ENCODE measurements around the gene ISCA2. TPM values are rescaled to one million over a fixed set of nuclear protein-coding genes. Genes with fewer than 3 reads are reported as not detected.

Gene ISCA2
- total RNA-seq, 1 experiment from 2014 or later: 26.9 TPM

DNA sequence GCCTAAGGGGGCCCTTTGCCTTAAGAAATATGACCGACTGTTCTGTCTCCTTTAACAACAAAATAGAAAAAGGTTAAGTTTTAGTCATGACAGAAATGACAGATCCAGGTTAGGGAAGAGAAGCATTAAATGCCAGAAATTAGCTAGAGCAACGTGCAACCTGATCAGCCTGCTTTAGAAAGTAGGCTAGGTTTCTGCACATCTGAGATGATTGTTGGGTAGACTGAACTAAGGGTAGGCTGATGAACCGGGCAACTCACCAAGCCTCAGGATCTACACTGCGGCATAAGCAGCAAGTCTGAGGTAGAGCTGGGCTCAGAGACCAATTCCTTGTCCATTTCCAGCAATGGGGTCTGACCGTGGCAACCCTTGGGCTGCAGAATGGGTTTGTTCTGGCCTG is 29.9 kb upstream of the ISCA2 start:
- Mint-ChIP-seq H3K4me1 (ENCODE audit: low read depth, unreplicated experiment) (no peaks in the 10 kb centered on the region), H3K27ac (ENCODE audit: unreplicated experiment) (no peak overlapping the region), H3K36me3 (ENCODE audit: insufficient read depth, unreplicated experiment) (no peaks in the 10 kb centered on the region), H3K9me3 (ENCODE audit: low read depth, unreplicated experiment) (no peaks in the 10 kb centered on the region), H3K4me3 (ENCODE audit: low read depth, unreplicated experiment) (no peak overlapping the region), H3K27me3 (ENCODE audit: unreplicated experiment) (peaks cover 24% of the 10 kb centered on the region)
- TF ChIP-seq, protein P1, sequence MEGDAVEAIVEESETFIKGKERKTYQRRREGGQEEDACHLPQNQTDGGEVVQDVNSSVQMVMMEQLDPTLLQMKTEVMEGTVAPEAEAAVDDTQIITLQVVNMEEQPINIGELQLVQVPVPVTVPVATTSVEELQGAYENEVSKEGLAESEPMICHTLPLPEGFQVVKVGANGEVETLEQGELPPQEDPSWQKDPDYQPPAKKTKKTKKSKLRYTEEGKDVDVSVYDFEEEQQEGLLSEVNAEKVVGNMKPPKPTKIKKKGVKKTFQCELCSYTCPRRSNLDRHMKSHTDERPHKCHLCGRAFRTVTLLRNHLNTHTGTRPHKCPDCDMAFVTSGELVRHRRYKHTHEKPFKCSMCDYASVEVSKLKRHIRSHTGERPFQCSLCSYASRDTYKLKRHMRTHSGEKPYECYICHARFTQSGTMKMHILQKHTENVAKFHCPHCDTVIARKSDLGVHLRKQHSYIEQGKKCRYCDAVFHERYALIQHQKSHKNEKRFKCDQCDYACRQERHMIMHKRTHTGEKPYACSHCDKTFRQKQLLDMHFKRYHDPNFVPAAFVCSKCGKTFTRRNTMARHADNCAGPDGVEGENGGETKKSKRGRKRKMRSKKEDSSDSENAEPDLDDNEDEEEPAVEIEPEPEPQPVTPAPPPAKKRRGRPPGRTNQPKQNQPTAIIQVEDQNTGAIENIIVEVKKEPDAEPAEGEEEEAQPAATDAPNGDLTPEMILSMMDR (IDR thresholded peaks at IDR 0.05; ENCODE audit: unreplicated experiment): no peak
- intact Hi-C loops (cut with micrococcal nuclease; ENCODE audit: unreplicated experiment): no loop called here
- no TSS peak for BruUV-seq (replicated peaks)
- DNase-seq: no peak
- CTCF ChIA-PET: no interaction called here

DNA sequence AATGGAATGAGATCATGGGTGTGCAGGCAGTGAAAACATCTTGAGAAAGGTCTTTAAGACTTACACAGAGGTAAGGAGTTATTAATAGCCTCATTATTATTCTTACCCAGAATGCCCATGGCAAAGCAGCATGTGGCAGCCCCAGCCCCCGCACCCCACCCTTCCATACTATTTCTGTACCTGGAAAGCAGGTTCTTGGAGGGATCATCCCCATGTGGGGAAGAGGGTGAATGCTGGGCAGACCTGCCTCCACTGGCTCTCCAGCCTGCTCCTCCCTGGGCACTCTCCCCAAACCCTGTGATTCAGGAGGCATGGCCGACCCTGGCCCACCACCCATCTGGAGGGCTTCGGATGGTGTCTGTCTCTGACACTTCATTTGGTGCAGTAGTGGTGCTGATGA is 28.8 kb upstream of the ISCA2 start:
- no peaks in the 10 kb centered on the region for H3K9me3 Mint-ChIP-seq (ENCODE audit: low read depth, unreplicated experiment)
- H3K27ac Mint-ChIP-seq (ENCODE audit: unreplicated experiment): no peak overlapping the region
- CTCF ChIA-PET: no interaction called here
- intact Hi-C loops (cut with micrococcal nuclease; ENCODE audit: unreplicated experiment): no loop called here
- no peak overlapping the region for H3K4me3 Mint-ChIP-seq (ENCODE audit: low read depth, unreplicated experiment)
- TF ChIP-seq, protein P1 (IDR thresholded peaks at IDR 0.05; ENCODE audit: unreplicated experiment): no peak
- H3K4me1 Mint-ChIP-seq (ENCODE audit: low read depth, unreplicated experiment): no peaks in the 10 kb centered on the region
- BruUV-seq (replicated peaks): no TSS peak
- H3K36me3 Mint-ChIP-seq (ENCODE audit: insufficient read depth, unreplicated experiment): no peaks in the 10 kb centered on the region
- peaks cover 24% of the 10 kb centered on the region for H3K27me3 Mint-ChIP-seq (ENCODE audit: unreplicated experiment)
- no peak for DNase-seq

DNA sequence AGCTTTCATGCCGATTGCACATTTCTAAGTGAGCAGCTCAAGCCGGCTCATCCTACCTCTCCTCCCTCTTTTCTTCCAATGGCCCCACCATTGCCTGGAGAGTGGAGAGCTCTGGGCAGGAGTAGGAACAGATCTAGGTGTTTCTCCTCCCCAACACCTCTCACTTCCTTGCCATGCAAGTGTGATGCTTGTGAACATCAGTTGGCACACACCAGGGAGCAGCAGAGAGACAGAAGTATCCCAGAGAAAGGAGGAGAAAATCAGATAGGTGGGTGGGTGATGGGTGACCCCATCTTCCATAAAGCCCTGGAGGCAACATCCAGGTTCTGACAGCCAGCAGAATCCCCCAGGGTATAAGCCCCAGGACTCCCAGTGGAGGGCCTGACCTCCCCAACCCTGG is 28.2 kb upstream of the ISCA2 start:
- CTCF ChIA-PET: interaction anchor here (0.6 kb wide), 1 partner anchor 33 kb away, joined by 6 read pairs; no protein-coding TSS in a partner anchor
- no peaks in the 10 kb centered on the region for H3K4me1 Mint-ChIP-seq (ENCODE audit: low read depth, unreplicated experiment)
- H3K36me3 Mint-ChIP-seq (ENCODE audit: insufficient read depth, unreplicated experiment): no peaks in the 10 kb centered on the region
- no peak for DNase-seq
- BruUV-seq (replicated peaks): no TSS peak
- H3K9me3 Mint-ChIP-seq (ENCODE audit: low read depth, unreplicated experiment): no peaks in the 10 kb centered on the region
- TF ChIP-seq, protein P1 (IDR thresholded peaks at IDR 0.05; ENCODE audit: unreplicated experiment): no peak
- H3K27ac Mint-ChIP-seq (ENCODE audit: unreplicated experiment): no peak overlapping the region
- no peak overlapping the region for H3K4me3 Mint-ChIP-seq (ENCODE audit: low read depth, unreplicated experiment)
- intact Hi-C loops (cut with micrococcal nuclease; ENCODE audit: unreplicated experiment): no loop called here
- H3K27me3 Mint-ChIP-seq (ENCODE audit: unreplicated experiment): peaks cover 24% of the 10 kb centered on the region

DNA sequence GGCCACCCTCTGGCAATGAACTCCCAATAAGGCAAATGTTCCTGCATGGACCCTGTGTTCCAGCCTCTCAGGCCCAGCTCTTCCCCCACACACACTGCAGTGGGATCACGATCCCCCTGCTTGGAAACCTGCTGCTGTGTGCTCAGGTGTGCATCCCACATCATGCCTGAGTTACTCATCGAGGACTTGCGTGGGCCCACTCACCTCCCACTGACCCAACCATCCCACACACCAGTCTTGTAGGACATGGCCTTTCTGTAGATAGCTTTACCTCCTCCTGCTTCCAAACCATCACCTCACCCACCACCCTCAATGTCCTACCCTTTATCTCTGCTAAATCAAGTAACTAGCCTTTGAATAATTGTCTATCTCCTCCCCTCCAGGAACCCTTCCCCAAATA is 25.1 kb upstream of the ISCA2 start:
- no peaks in the 10 kb centered on the region for H3K4me1 Mint-ChIP-seq (ENCODE audit: low read depth, unreplicated experiment)
- H3K27me3 Mint-ChIP-seq (ENCODE audit: unreplicated experiment): peaks cover 3% of the 10 kb centered on the region
- CTCF ChIA-PET: no interaction called here
- no peak for DNase-seq
- H3K36me3 Mint-ChIP-seq (ENCODE audit: insufficient read depth, unreplicated experiment): no peaks in the 10 kb centered on the region
- no peaks in the 10 kb centered on the region for H3K9me3 Mint-ChIP-seq (ENCODE audit: low read depth, unreplicated experiment)
- TF ChIP-seq, protein P1 (IDR thresholded peaks at IDR 0.05; ENCODE audit: unreplicated experiment): no peak
- no peak overlapping the region for H3K27ac Mint-ChIP-seq (ENCODE audit: unreplicated experiment)
- BruUV-seq (replicated peaks): no TSS peak
- intact Hi-C loops (cut with micrococcal nuclease; ENCODE audit: unreplicated experiment): no loop called here
- no peak overlapping the region for H3K4me3 Mint-ChIP-seq (ENCODE audit: low read depth, unreplicated experiment)

Data from Calu3 (cell line).